Measurements from ENCODE around the gene CEBPG.

DNA sequence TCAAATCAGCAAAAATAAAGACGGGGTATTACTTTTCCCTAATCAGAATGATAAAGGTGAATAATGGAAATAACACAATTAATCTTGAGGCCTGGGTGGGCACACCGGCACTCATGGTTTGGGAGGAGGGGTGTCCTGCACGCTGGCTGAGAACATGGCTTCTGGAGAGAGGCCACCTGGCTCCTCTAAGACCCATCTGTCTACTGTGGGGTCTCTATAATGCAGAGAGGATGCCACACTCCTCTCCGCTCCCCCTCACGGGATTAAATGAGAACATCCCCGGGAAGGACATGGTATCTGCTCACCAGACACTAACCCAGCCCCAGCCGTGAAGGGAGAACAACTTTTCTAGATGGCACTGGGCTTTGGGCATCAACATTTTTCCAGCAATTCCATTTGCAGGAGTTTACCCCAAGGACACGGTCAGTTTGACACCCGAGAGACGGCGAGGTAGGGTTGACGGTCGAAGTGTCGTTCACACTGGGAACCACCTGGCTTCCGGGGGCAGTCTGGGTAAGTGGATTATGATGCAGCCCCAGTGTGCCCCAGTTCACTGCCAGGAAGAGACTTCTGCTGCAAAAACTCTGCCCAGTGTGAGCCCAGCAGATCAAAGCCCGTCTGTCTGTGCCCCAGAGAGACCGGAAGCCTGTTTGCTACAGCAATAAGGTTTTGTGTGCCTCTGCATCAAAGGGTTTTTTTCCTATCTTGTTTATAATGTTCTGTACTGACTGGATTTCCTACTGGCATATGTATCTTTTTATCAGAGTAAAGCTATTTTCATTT lies 56.6 kb downstream of the CEBPG start:
- TF ChIP-seq RAD21 (conservative IDR thresholded peaks at IDR 0.05) (no peak), EP300 (conservative IDR thresholded peaks at IDR 0.05; ENCODE audit: poor library complexity, severe bottlenecking) (no peak)
